ENCODE measurements around the gene PRC1.
"Not testable (repeated sequence)": the region's sequence is repeated elsewhere in the genome, so short reads cannot be mapped to it uniquely, and the experiment has no call there.

GRCh38 chr15:91013701-91014100, 19.4 kb upstream of the PRC1 start:
- not testable (repeated sequence) for TF ChIP-seq CTCF, POLR2A (IDR thresholded peaks at IDR 0.05)

Data from Peyer's patch (tissue), 4 donors.